ENCODE data around the gene GNG10. TPM values are rescaled to one million over a fixed set of nuclear protein-coding genes. Genes with fewer than 3 reads are reported as not detected.
A peak's percentile ranks its signal among the peaks of the same experiment; 100 is the strongest.
"Not testable (repeated sequence)": the region's sequence is repeated elsewhere in the genome, so short reads cannot be mapped to it uniquely, and the experiment has no call there.

The GNG10 gene
- total RNA-seq, 1 experiment from 2014 or later, result 31.0 TPM

DNA sequence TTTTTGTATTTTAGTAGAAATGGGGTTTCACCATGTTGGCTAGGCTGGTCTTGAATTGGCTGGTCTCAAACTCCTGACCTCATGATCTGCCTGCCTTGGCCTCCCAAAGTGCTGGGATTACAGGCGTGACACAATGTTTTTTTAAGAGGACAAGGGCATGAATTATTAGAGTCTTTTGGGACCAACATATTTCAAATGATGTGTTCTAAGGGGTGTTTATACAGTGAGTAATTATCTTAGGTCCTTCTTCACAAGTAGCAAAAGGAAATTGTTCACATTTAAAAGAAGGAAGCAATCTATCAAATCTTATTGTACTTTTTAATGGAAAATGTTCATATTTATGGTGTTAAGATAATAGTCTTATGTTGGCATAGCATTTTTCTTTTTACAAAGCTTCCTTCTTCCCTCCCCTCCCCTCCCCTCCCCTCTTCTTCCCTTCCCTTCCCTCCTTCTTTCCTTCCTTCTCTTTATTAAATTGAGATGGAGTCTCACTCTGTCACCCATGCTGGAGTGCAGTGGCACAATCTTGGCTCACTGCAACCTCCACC, 6.7 kb downstream of the GNG10 start:
- Histone ChIP-seq H3K14ac (ENCODE audit: insufficient read depth, low read length) (no peak overlapping the region), H3K27ac (ENCODE audit: insufficient read length, low read depth, low read length) (no peak overlapping the region), H2AK5ac (ENCODE audit: insufficient read length, low read length) (no peak overlapping the region), H2BK120ac (ENCODE audit: low read depth, low read length, poor library complexity, severe bottlenecking) (no peak overlapping the region), H4K91ac (ENCODE audit: insufficient read length, low read depth, low read length) (no peak overlapping the region), H3K4ac (ENCODE audit: low read depth, low read length) (no peak overlapping the region), H4K8ac (replicated peaks; ENCODE audit: insufficient read length, low read depth, low read length) (no peak overlapping the region), H2BK5ac (ENCODE audit: insufficient read length, low read length) (no peak overlapping the region), H3K4me2 (ENCODE audit: insufficient read depth, insufficient read length, low read length) (no peak overlapping the region), H2BK12ac (ENCODE audit: insufficient read length, low read depth, low read length) (no peak overlapping the region), H3K79me1 (ENCODE audit: insufficient read depth, low read depth, low read length, poor library complexity, severe bottlenecking) (no peaks in the 10 kb centered on the region), H3K9me3 (ENCODE audit: control insufficient read depth, low read depth, low read length) (no peaks in the 10 kb centered on the region), H3K56ac (ENCODE audit: insufficient read length, low read depth, low read length) (no peak overlapping the region), H2BK20ac (ENCODE audit: low read depth, low read length, poor library complexity, severe bottlenecking) (no peak overlapping the region), H3K23me2 (ENCODE audit: insufficient read length, low read depth, low read length, poor library complexity, severe bottlenecking) (no peaks in the 10 kb centered on the region), H3T11ph (ENCODE audit: low read length) (no peak overlapping the region), H3K23ac (ENCODE audit: insufficient read length, low read depth, low read length) (no peak overlapping the region), H2BK15ac (ENCODE audit: low read depth, low read length) (no peak overlapping the region), H2AFZ (ENCODE audit: low read length) (no peak overlapping the region), H3K4me1 (ENCODE audit: insufficient read depth, low read length) (no peaks in the 10 kb centered on the region; the same call in 1 of the 2 replicates), H3K18ac (ENCODE audit: insufficient read length, low read depth, low read length) (no peak overlapping the region), H3K9ac (ENCODE audit: extremely low read depth, insufficient read length, low read length) (no peak overlapping the region), H4K5ac (ENCODE audit: insufficient read length, low read depth, low read length) (no peak overlapping the region), H3K27me3 (ENCODE audit: insufficient read depth, low read length) (no peaks in the 10 kb centered on the region), H3K79me2 (ENCODE audit: insufficient read depth, low read length) (no peaks in the 10 kb centered on the region; the same call in 1 of the 2 replicates), H4K20me1 (ENCODE audit: control insufficient read depth, insufficient read depth, insufficient read length) (no peaks in the 10 kb centered on the region)
- Mint-ChIP-seq H3K9me3 (no peaks in the 10 kb centered on the region), H3K27me3 (ENCODE audit: low read depth) (no peaks in the 10 kb centered on the region), H3K27ac (no peak overlapping the region; a peak in 1 of 7 replicates), H3K4me1 (peaks cover 5 to 6% of the 10 kb centered on the region in 2 experiments), H3K36me3 (ENCODE audit: insufficient read depth in 1 of 3, low read depth in 3 of 3) (peaks cover 10 to 37% (median 24%) of the 10 kb centered on the region in 3 experiments), H3K4me3 (no peak overlapping the region)
- WGBS (ENCODE audit: extremely low coverage, insufficient read length, low lambda C conversion rate), result no CpG with 5 or more reads among the region's 1 CpG
- DNase-seq, result no peak
- TF ChIP-seq, protein P1, sequence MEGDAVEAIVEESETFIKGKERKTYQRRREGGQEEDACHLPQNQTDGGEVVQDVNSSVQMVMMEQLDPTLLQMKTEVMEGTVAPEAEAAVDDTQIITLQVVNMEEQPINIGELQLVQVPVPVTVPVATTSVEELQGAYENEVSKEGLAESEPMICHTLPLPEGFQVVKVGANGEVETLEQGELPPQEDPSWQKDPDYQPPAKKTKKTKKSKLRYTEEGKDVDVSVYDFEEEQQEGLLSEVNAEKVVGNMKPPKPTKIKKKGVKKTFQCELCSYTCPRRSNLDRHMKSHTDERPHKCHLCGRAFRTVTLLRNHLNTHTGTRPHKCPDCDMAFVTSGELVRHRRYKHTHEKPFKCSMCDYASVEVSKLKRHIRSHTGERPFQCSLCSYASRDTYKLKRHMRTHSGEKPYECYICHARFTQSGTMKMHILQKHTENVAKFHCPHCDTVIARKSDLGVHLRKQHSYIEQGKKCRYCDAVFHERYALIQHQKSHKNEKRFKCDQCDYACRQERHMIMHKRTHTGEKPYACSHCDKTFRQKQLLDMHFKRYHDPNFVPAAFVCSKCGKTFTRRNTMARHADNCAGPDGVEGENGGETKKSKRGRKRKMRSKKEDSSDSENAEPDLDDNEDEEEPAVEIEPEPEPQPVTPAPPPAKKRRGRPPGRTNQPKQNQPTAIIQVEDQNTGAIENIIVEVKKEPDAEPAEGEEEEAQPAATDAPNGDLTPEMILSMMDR (conservative IDR thresholded peaks at IDR 0.05), result no peak

DNA sequence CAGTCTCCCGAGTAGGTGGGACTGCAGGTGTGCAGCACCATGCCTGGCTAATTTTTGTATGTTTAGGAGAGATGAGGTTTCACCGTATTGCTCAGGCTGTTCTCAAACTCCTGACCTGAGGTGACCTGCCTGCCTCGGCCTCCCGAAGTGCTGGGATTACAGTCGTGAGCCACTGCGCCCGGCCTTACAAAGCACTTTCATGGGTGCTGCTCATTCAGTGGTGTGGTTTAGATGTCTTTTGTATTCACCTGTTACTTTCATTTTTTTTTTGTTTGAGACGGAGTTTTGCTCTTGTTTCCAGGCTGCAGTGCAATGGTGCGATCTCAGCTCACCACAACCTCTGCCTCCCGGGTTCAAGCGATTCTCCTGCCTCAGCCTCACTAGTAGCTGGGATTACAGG, 7.2 kb downstream of the GNG10 start:
- H2AK5ac ChIP-seq (ENCODE audit: insufficient read length, low read length); H3K9me3 ChIP-seq (ENCODE audit: control insufficient read depth, low read depth, low read length); H4K8ac ChIP-seq (replicated peaks; ENCODE audit: insufficient read length, low read depth, low read length); H3K27ac ChIP-seq (ENCODE audit: insufficient read length, low read depth, low read length); H3K4me2 ChIP-seq (ENCODE audit: insufficient read depth, insufficient read length, low read length); H3K4me1 Mint-ChIP-seq; H3K9me3 Mint-ChIP-seq; H3K4ac ChIP-seq (ENCODE audit: low read depth, low read length); H3K23ac ChIP-seq (ENCODE audit: insufficient read length, low read depth, low read length); H2AFZ ChIP-seq (ENCODE audit: low read length); H4K5ac ChIP-seq (ENCODE audit: insufficient read length, low read depth, low read length); H3K4me3 Mint-ChIP-seq; H3K18ac ChIP-seq (ENCODE audit: insufficient read length, low read depth, low read length); H4K91ac ChIP-seq (ENCODE audit: insufficient read length, low read depth, low read length); H3K27me3 ChIP-seq (ENCODE audit: insufficient read depth, low read length); H2BK120ac ChIP-seq (ENCODE audit: low read depth, low read length, poor library complexity, severe bottlenecking); H3K9ac ChIP-seq (ENCODE audit: extremely low read depth, insufficient read length, low read length); DNase-seq; H3T11ph ChIP-seq (ENCODE audit: low read length); H3K23me2 ChIP-seq (ENCODE audit: insufficient read length, low read depth, low read length, poor library complexity, severe bottlenecking); H3K79me2 ChIP-seq (ENCODE audit: insufficient read depth, low read length); H3K27me3 Mint-ChIP-seq (ENCODE audit: low read depth); H2BK15ac ChIP-seq (ENCODE audit: low read depth, low read length); H2BK12ac ChIP-seq (ENCODE audit: insufficient read length, low read depth, low read length); H4K20me1 ChIP-seq (ENCODE audit: control insufficient read depth, insufficient read depth, insufficient read length); H3K79me1 ChIP-seq (ENCODE audit: insufficient read depth, low read depth, low read length, poor library complexity, severe bottlenecking); H2BK5ac ChIP-seq (ENCODE audit: insufficient read length, low read length); H2BK20ac ChIP-seq (ENCODE audit: low read depth, low read length, poor library complexity, severe bottlenecking); H3K4me1 ChIP-seq (ENCODE audit: insufficient read depth, low read length); H3K56ac ChIP-seq (ENCODE audit: insufficient read length, low read depth, low read length); H3K14ac ChIP-seq (ENCODE audit: insufficient read depth, low read length): not testable (repeated sequence)
- H3K27ac Mint-ChIP-seq, result peak overlapping the region in 1 of 3 experiments; percentile 39; a peak in 2 of 7 replicates
- peaks cover 6 to 33% (median 20%) of the 10 kb centered on the region in 3 experiments; a peak in 6 of 7 replicates for H3K36me3 Mint-ChIP-seq (ENCODE audit: insufficient read depth in 1 of 3, low read depth in 3 of 3)
- no CpG with 5 or more reads among the region's 11 CpGs for WGBS (ENCODE audit: extremely low coverage, insufficient read length, low lambda C conversion rate)
